T-helper 1 cell treated with Interleukin-12 subunit alpha and Interleukin-12 subunit beta and Interleukin-4 antibody, amounts not matched to agents 30 μg/mL and 1 μg/mL, for 36 hours (primary cell): ENCODE measurements around the gene MFSD12.

Experiments
- H3K27ac Mint-ChIP-seq: one replicate; pipeline ENCODE4 v1.8.0; 2021; ENCODE audit warnings: mild to moderate bottlenecking, mixed read lengths
- H3K27me3 Mint-ChIP-seq: one replicate; pipeline ENCODE4 v1.8.0; 2021; ENCODE audit warnings: low read depth, mixed read lengths
- H3K36me3 Mint-ChIP-seq: one replicate; pipeline ENCODE4 v1.8.0; 2021; ENCODE audit warnings: low read depth, mixed read lengths
- H3K4me1 Mint-ChIP-seq: one replicate; pipeline ENCODE4 v1.8.0; 2021; ENCODE audit warnings: low read depth, mixed read lengths
- H3K4me3 Mint-ChIP-seq: one replicate; pipeline ENCODE4 v1.8.0; 2021; ENCODE audit warnings: mild to moderate bottlenecking, moderate library complexity, mixed read lengths
- H3K9me3 Mint-ChIP-seq: one replicate; pipeline ENCODE4 v1.8.0; 2021; ENCODE audit warnings: mixed read lengths

MFSD12 gene

GRCh38 chr19:3520166-3521103 lies 37.0 kb downstream of the MFSD12 start:
- Mint-ChIP-seq H3K4me3 (no peak overlapping the region), H3K27ac (no peak overlapping the region), H3K27me3 (no peaks in the 10 kb centered on the region), H3K4me1 (peaks cover 13% of the 10 kb centered on the region), H3K36me3 (peaks cover 9% of the 10 kb centered on the region), H3K9me3 (no peaks in the 10 kb centered on the region)

DNA sequence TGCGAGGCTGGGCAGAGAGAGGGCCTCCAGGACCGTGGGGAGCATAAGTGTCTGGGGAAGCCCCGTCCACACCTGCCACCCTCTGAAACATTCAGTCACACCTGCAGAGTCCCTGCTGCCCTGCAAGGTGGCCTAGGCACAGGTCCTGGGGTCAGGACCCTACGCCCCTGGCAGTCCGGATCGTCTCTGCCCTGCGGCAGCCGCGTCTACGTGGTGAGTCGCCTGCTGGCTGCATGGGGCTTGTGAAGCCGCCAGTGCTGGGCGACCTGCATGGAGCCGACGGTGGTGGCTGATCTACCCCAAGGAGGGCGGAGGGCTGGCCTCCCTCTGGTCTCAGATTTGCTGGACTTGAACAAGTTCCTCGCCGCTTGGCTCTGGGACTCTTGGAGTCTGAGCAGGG lies 38.3 kb downstream of the MFSD12 start:
- Mint-ChIP-seq H3K36me3 (peaks cover 9% of the 10 kb centered on the region), H3K9me3 (no peaks in the 10 kb centered on the region), H3K27me3 (no peaks in the 10 kb centered on the region), H3K4me1 (peaks cover 13% of the 10 kb centered on the region), H3K4me3 (no peak overlapping the region), H3K27ac (no peak overlapping the region)

GRCh38 chr19:3518659-3519058 lies 38.7 kb downstream of the MFSD12 start:
- no peak overlapping the region for H3K27ac Mint-ChIP-seq
- H3K4me3 Mint-ChIP-seq = no peak overlapping the region
- H3K36me3 Mint-ChIP-seq = peaks cover 9% of the 10 kb centered on the region
- H3K27me3 Mint-ChIP-seq = no peaks in the 10 kb centered on the region
- no peaks in the 10 kb centered on the region for H3K9me3 Mint-ChIP-seq
- peaks cover 13% of the 10 kb centered on the region for H3K4me1 Mint-ChIP-seq

- Mint-ChIP-seq H3K4me3 (no peak overlapping the region), H3K9me3 (no peaks in the 10 kb centered on the region), H3K27ac (no peak overlapping the region), H3K27me3 (no peaks in the 10 kb centered on the region), H3K4me1 (peaks cover 13% of the 10 kb centered on the region), H3K36me3 (peaks cover 9% of the 10 kb centered on the region)
These were observed 39.1 kb downstream of the MFSD12 start for GRCh38 chr19:3518255-3518654.

GRCh38 chr19:3517638-3518037 lies 39.7 kb downstream of the MFSD12 start:
- Mint-ChIP-seq H3K27ac (no peak overlapping the region), H3K36me3 (peaks cover 9% of the 10 kb centered on the region), H3K27me3 (no peaks in the 10 kb centered on the region), H3K4me1 (peaks cover 13% of the 10 kb centered on the region), H3K4me3 (no peak overlapping the region), H3K9me3 (no peaks in the 10 kb centered on the region)

DNA sequence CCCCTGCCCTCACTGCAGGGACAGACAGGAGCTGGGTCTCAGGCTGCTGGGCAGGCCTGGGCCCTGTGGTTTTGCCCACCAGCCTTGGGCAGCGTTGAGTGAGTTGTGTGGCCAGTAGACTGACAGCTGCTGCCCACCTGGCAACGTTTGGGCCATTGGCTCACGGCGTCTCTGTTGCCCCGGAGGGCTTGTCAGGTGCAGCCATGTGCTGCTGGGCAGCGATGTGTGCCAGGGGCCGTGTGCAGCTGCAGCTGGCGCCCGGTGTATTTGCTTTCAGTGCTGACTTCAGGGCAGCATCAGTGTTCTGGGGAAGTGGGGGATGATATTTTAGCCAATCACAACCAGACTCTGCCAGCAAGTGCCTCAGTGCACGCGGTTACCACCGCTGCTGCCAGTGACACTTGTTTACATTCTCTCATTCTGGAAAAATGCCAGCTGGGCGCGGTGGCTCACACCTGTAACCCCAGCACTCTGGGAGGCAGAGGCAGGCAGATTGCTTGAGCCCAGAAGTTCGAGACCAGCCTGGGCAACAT lies 40.6 kb downstream of the MFSD12 start:
- H3K27ac Mint-ChIP-seq = no peak overlapping the region
- no peaks in the 10 kb centered on the region for H3K9me3 Mint-ChIP-seq
- H3K4me3 Mint-ChIP-seq = no peak overlapping the region
- peaks cover 7% of the 10 kb centered on the region for H3K36me3 Mint-ChIP-seq
- H3K4me1 Mint-ChIP-seq = peaks cover 11% of the 10 kb centered on the region
- H3K27me3 Mint-ChIP-seq = no peaks in the 10 kb centered on the region

DNA sequence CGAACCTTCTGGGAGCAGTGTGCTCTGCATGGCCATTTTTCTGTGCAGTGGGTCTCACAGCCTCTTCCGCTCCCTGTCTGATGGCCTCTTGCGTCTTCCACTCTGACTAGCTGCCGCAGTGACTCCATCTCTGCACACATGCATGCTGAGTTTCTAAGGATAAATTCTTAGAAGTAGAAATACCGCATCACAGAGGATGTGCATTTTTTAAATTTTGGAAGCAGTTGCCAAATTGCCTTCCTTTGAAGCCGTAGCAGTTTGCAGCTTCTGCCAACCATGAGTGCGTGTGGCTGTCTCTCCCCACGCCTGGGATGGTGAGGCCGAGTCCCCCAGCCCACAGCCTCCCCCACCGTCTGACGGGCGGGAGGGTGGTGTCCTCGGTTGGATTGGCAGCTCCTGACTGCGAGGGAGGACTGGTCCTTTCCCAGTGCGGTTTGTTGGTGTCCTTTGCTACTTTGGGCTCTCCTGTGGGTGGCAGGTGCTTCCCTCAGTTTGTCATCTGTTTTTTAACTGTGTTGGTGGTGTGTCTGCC lies 41.4 kb downstream of the MFSD12 start:
- H3K4me3 Mint-ChIP-seq = no peak overlapping the region
- H3K4me1 Mint-ChIP-seq = peaks cover 9% of the 10 kb centered on the region
- H3K36me3 Mint-ChIP-seq = peaks cover 4% of the 10 kb centered on the region
- no peaks in the 10 kb centered on the region for H3K9me3 Mint-ChIP-seq
- no peak overlapping the region for H3K27ac Mint-ChIP-seq
- no peaks in the 10 kb centered on the region for H3K27me3 Mint-ChIP-seq

DNA sequence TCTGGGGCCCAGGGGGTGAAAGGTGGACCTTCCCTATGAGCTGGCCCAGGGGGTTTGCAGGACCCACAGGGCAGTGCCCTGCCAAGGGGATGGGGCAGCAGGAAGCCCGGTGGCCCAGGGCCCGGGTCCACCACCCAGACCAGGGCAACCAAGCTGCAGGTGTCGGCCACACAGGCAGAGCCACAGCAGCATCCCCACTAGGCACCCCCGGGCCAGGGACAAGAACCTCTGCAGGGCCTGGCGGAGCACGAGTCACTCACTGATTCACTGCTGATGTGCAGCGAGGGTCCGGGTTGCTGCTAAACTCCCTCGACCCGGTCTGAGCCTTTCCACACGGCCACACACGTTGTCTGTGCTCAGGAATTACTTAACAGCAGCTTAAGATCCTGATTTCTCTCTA lies 42.5 kb downstream of the MFSD12 start:
- peaks cover 2% of the 10 kb centered on the region for H3K36me3 Mint-ChIP-seq
- H3K27ac Mint-ChIP-seq = no peak overlapping the region
- no peaks in the 10 kb centered on the region for H3K27me3 Mint-ChIP-seq
- H3K4me3 Mint-ChIP-seq = no peak overlapping the region
- H3K4me1 Mint-ChIP-seq = peaks cover 9% of the 10 kb centered on the region
- no peaks in the 10 kb centered on the region for H3K9me3 Mint-ChIP-seq

DNA sequence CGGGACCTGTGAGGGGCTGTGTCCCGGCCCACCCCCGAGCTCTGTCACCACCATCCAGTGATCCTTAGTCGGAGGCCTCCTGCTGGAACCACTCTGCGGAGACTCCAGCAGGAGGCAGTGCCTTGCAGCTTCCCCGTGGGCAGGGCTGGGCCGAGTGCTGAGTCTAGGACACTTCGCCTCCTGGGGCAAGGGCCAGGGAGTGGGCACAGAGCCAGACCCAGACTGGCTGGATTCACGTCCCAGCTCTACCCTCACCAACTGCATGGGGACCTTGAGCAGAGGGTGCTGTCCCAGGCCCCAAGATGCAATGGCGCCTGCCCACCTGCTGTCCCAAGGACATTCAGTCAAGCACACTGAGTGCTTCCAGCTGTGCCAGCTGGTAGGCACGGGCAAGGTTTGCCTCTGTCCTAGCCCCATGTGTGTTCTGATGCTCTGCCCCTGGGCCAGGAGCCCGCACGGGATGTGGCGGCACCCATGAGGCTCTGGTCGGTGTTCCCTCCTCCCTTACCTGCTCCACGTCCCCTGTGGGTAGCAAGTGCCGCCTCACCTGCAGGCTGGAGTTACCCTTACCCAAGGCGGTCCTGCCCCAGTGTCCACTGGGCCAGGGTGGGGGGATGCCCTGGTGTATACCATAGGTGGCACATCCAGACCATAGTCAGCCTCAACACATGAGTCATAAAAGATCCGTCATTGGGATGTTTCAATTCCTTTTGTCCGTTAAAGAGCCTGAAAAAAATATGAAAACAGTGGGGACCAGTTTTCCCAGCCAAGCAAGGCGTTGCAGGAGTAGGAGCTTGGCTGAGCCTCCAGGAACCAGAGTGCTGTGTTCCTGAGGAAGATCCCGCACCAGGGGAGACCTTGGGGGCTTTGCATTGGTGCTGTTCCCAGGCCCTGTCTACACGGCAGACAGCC lies 43.9 kb downstream of the MFSD12 start:
- peaks cover 8% of the 10 kb centered on the region for H3K36me3 Mint-ChIP-seq
- no peaks in the 10 kb centered on the region for H3K27me3 Mint-ChIP-seq
- no peaks in the 10 kb centered on the region for H3K9me3 Mint-ChIP-seq
- peaks cover 18% of the 10 kb centered on the region for H3K4me1 Mint-ChIP-seq
- no peak overlapping the region for H3K4me3 Mint-ChIP-seq
- no peak overlapping the region for H3K27ac Mint-ChIP-seq

DNA sequence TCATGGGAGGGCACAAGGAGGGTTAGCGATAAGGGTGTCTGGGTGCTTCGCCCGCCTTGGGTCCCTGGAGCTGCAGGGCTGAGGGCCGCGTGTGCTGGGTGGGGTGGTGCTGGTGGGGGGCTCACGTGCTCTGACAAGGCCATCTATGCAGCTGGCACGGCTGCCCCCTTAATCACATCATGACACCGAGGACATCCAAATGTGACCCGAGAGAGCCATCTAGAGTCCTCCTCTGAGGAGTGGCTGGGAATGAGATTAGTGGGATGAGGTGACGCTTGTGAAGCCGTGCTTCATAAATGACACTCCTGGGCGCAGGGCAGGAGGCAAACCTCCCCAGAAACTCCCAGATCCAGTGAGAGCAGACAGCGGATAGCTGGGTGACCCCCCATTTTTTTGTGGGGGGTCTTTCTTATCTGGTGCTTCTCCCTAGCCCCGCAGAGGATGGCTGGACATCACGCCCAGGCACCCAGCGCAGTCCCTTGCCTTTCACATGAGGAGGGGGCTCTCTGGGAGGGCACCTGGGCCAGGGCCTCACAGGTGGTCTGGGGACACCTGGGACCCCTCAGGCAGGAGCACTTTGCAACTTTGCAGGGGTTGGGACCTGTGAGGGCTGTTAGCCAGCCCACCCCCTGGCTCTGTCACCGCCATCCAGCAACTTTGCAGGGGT lies 44.7 kb downstream of the MFSD12 start:
- Mint-ChIP-seq H3K4me3 (no peak overlapping the region), H3K4me1 (peaks cover 21% of the 10 kb centered on the region), H3K9me3 (no peaks in the 10 kb centered on the region), H3K27ac (no peak overlapping the region), H3K27me3 (no peaks in the 10 kb centered on the region), H3K36me3 (peaks cover 8% of the 10 kb centered on the region)

- Mint-ChIP-seq H3K27ac (no peak overlapping the region), H3K36me3 (peaks cover 14% of the 10 kb centered on the region), H3K4me3 (no peak overlapping the region)
These were observed 45.7 kb downstream of the MFSD12 start for GRCh38 chr19:3511506-3512251.

GRCh38 chr19:3510727-3511126 lies 46.7 kb downstream of the MFSD12 start:
- no peak overlapping the region for H3K27ac Mint-ChIP-seq
- no peak overlapping the region for H3K4me3 Mint-ChIP-seq
- H3K36me3 Mint-ChIP-seq = peaks cover 15% of the 10 kb centered on the region
- no peaks in the 10 kb centered on the region for H3K27me3 Mint-ChIP-seq
- no peaks in the 10 kb centered on the region for H3K9me3 Mint-ChIP-seq
- H3K4me1 Mint-ChIP-seq = peaks cover 24% of the 10 kb centered on the region

More at GRCh38 chr19:3511506-3512251, 45.7 kb downstream of the MFSD12 start:
- H3K27me3 Mint-ChIP-seq = no peaks in the 10 kb centered on the region
- H3K4me1 Mint-ChIP-seq = peaks cover 25% of the 10 kb centered on the region
- no peaks in the 10 kb centered on the region for H3K9me3 Mint-ChIP-seq

- Mint-ChIP-seq H3K4me1 (peaks cover 30% of the 10 kb centered on the region), H3K36me3 (peaks cover 15% of the 10 kb centered on the region), H3K27ac (peak overlapping the region; percentile 58), H3K9me3 (no peaks in the 10 kb centered on the region), H3K4me3 (peak overlapping the region; percentile 30), H3K27me3 (no peaks in the 10 kb centered on the region)
These were observed 47.8 kb downstream of the MFSD12 start for GRCh38 chr19:3509566-3509989.
